H1 (cell line): ENCODE results near the gene CCNC. TPM values are rescaled to one million over a fixed set of nuclear protein-coding genes. Genes with fewer than 3 reads are reported as not detected.

ENCODE experiments used
- CTCF ChIA-PET: fragments of 300-600 bp; sonication (Branson Sonifier 250); formaldehyde crosslinking; loops from one replicate; lab custom pipeline; 2021; ENCODE audit not compliant: partially characterized antibody; lab: Charles Lee
- POLR2A ChIA-PET: fragments of 300-600 bp; sonication (Branson Sonifier 250); formaldehyde crosslinking; loops from one replicate; lab custom pipeline; 2021; ENCODE audit warnings: inconsistent platforms; ENCODE audit not compliant: partially characterized antibody; lab: Charles Lee
- DNase-seq, 2 experiments: peaks; one replicate each; pipeline versions ENCODE4 v3.0.0 to v3.0.0-alpha.2; 2010 to 2022; ENCODE audit warnings: low spot score in 2 of 2, low read depth in 1 of 2, mixed read lengths in 1 of 2
- FAIRE-seq: peaks from 2 replicates; lab custom pipeline; 2011; peaks lifted over from hg19 to GRCh38; lab: Jason Lieb, UNC
- H2AFZ ChIP-seq: 2 replicates; pipeline ENCODE4 v1.8.1; 2012; ENCODE audit warnings: low read length, inconsistent platforms
- H2AK5ac ChIP-seq: 2 replicates; pipeline ENCODE4 v1.6.1; 2013; ENCODE audit warnings: low read depth, low read length
- H2BK120ac ChIP-seq: replicated peaks from 2 replicates; pipeline ENCODE3; 2013; ENCODE audit warnings: low read depth, low read length, inconsistent platforms
- H2BK12ac ChIP-seq: 2 replicates; pipeline ENCODE4 v1.6.1; 2013; ENCODE audit warnings: low read depth, low read length
- H2BK15ac ChIP-seq: 2 replicates; pipeline ENCODE4 v1.6.1; 2013; ENCODE audit warnings: low read length
- H2BK20ac ChIP-seq: 2 replicates; pipeline ENCODE4 v1.6.1; 2013; ENCODE audit warnings: low read length
- H2BK5ac ChIP-seq: 2 replicates; pipeline ENCODE4 v1.6.1; 2013; ENCODE audit warnings: low read depth, low read length
- H3K14ac ChIP-seq: 2 replicates; pipeline ENCODE4 v1.6.1; 2013; ENCODE audit warnings: inconsistent platforms; ENCODE audit not compliant: insufficient read length
- H3K18ac ChIP-seq: 2 replicates; pipeline ENCODE4 v1.6.1; 2013; ENCODE audit warnings: low read length; ENCODE audit errors: extremely low read depth
- H3K23ac ChIP-seq: 2 replicates; pipeline ENCODE4 v1.6.1; 2013; ENCODE audit warnings: inconsistent platforms; ENCODE audit not compliant: insufficient read length
- H3K23me2 ChIP-seq: 2 replicates; pipeline ENCODE4 v1.6.1; 2013; ENCODE audit warnings: low read depth, low read length
- H3K27ac ChIP-seq: 2 replicates; pipeline ENCODE4 v1.6.1; 2011; ENCODE audit warnings: low read depth, low read length, inconsistent platforms
- H3K27me3 ChIP-seq, 4 experiments: replicated peaks in 1 of 4; 1 replicate in 1 of 4; 2 replicates in 3 of 4; pipeline versions ENCODE4 v1.6.1 to v1.8.1; 2011 to 2013; ENCODE audit warnings: low read length in 3 of 4, mild to moderate bottlenecking in 3 of 4, inconsistent platforms in 2 of 4, mixed read lengths in 2 of 4, moderate library complexity in 1 of 4; ENCODE audit not compliant: control insufficient read depth in 3 of 4, insufficient read depth in 3 of 4; ENCODE audit errors: extremely low read depth in 1 of 4
- H3K36me3 ChIP-seq, 4 experiments: 2 replicates each; pipeline versions ENCODE4 v1.6.1 to v1.8.1; 2011 to 2013; ENCODE audit warnings: mild to moderate bottlenecking in 4 of 4, low read length in 3 of 4, moderate library complexity in 2 of 4, control low read depth in 1 of 4, inconsistent platforms in 1 of 4; ENCODE audit not compliant: insufficient read depth in 4 of 4, control insufficient read depth in 2 of 4
- H3K4ac ChIP-seq: replicated peaks from 2 replicates; pipeline ENCODE3; 2013; ENCODE audit warnings: low read length, low read depth, mixed read lengths, inconsistent platforms; ENCODE audit not compliant: insufficient read length
- H3K4me1 ChIP-seq, 4 experiments: replicated peaks in 1 of 4; 1 replicate in 1 of 4; 2 replicates in 3 of 4; pipeline versions ENCODE4 v1.6.1 to v1.8.1; 2011 to 2013; ENCODE audit warnings: low read length in 3 of 4, inconsistent platforms in 2 of 4, mixed read lengths in 1 of 4; ENCODE audit not compliant: insufficient read depth in 4 of 4, control insufficient read depth in 3 of 4
- H3K4me2 ChIP-seq, 2 experiments: 2 replicates each; pipeline versions ENCODE4 v1.6.1 to v1.8.1; 2011 to 2013; ENCODE audit warnings: low read depth in 2 of 2, low read length in 2 of 2, control low read depth in 1 of 2, inconsistent platforms in 1 of 2, mild to moderate bottlenecking in 1 of 2; ENCODE audit not compliant: insufficient read depth in 1 of 2
- H3K4me3 ChIP-seq, 4 experiments: fragments of 200-600, 300-600 bp in 1 of 4; sonication (generic), shearing (Covaris generic), sonication (Bioruptor Twin) in 1 of 4; 2 replicates each; pipeline versions ENCODE4 v1.5.1 to v1.8.1; 2011 to 2016; ENCODE audit warnings: low read length in 4 of 4, low read depth in 3 of 4, control low read depth in 2 of 4, inconsistent platforms in 2 of 4, mild to moderate bottlenecking in 2 of 4, mixed read lengths in 1 of 4, moderate library complexity in 1 of 4; ENCODE audit not compliant: insufficient read depth in 2 of 4; ENCODE audit errors: extremely low read depth in 1 of 4
- H3K56ac ChIP-seq: replicated peaks from 2 replicates; pipeline ENCODE3; 2013; ENCODE audit warnings: low read depth, mild to moderate bottlenecking, mixed read lengths, low read length, inconsistent platforms; ENCODE audit not compliant: insufficient read length
- H3K79me1 ChIP-seq: 2 replicates; pipeline ENCODE4 v1.6.1; 2013; ENCODE audit warnings: low read depth, low read length, control low read depth
- H3K79me2 ChIP-seq, 2 experiments: 2 replicates each; pipeline versions ENCODE4 v1.6.1 to v1.8.1; 2012 to 2013; ENCODE audit warnings: low read length in 2 of 2, mild to moderate bottlenecking in 2 of 2, inconsistent platforms in 1 of 2; ENCODE audit not compliant: insufficient read depth in 2 of 2, control insufficient read depth in 1 of 2
- H3K9ac ChIP-seq, 4 experiments: replicated peaks in 1 of 4; 1 replicate in 1 of 4; 2 replicates in 3 of 4; pipeline versions ENCODE4 v1.6.1 to v1.8.1; 2011 to 2013; ENCODE audit warnings: low read depth in 3 of 4, low read length in 3 of 4, control low read depth in 2 of 4, mild to moderate bottlenecking in 2 of 4, moderate library complexity in 2 of 4, inconsistent platforms in 1 of 4; ENCODE audit errors: extremely low read depth in 1 of 4
- H3K9me3 ChIP-seq, 2 experiments: 2 replicates each; pipeline versions ENCODE4 v1.6.1 to v1.8.1; 2012 to 2013; ENCODE audit warnings: mild to moderate bottlenecking in 2 of 2, moderate library complexity in 2 of 2, control low read depth in 1 of 2, inconsistent platforms in 1 of 2, low read depth in 1 of 2, low read length in 1 of 2, mixed read lengths in 1 of 2; ENCODE audit not compliant: insufficient read depth in 2 of 2
- H4K20me1 ChIP-seq, 2 experiments: replicated peaks in 1 of 2; 2 replicates each; pipeline versions ENCODE3 to v1.8.1; 2011 to 2013; ENCODE audit warnings: inconsistent platforms in 2 of 2, low read length in 2 of 2, mild to moderate bottlenecking in 1 of 2; ENCODE audit not compliant: insufficient read depth in 2 of 2, control insufficient read depth in 1 of 2
- H4K5ac ChIP-seq: 2 replicates; pipeline ENCODE4 v1.6.1; 2013; ENCODE audit warnings: low read length, low read depth, mixed read lengths, inconsistent platforms; ENCODE audit not compliant: insufficient read length
- H4K8ac ChIP-seq: 2 replicates; pipeline ENCODE4 v1.8.0; 2013; ENCODE audit warnings: mild to moderate bottlenecking, moderate library complexity, low read length, inconsistent platforms; ENCODE audit not compliant: insufficient read depth; ENCODE audit errors: extremely low read depth
- H4K91ac ChIP-seq: replicated peaks from 2 replicates; pipeline ENCODE3; 2013; ENCODE audit warnings: low read length, mixed read lengths, inconsistent platforms; ENCODE audit not compliant: insufficient read length
- JUN ChIP-seq: IDR thresholded peaks from 2 replicates; pipeline ENCODE4 v1.6.1; 2011; ENCODE audit warnings: low read depth, mild to moderate bottlenecking, improper control_type of control experiment, low read length
- TCF12 ChIP-seq: IDR thresholded peaks from 2 replicates; pipeline ENCODE4 v1.6.1; 2011; ENCODE audit warnings: low read depth, mild to moderate bottlenecking, low read length
- WGBS, 2 experiments: shearing (Covaris generic) in 1 of 2; methylation state at CpG; one replicate each; pipeline versions ENCODE4 v1.1.6 to v1.1.7; 2013 to 2015; ENCODE audit warnings: low lambda C conversion rate in 2 of 2, mixed read lengths in 2 of 2, inconsistent platforms in 1 of 2, low coverage in 1 of 2, missing lambda C conversion rate in 1 of 2; ENCODE audit not compliant: insufficient replicate concordance in 2 of 2, insufficient coverage in 1 of 2, insufficient read length in 1 of 2; ENCODE audit errors: extremely low coverage in 1 of 2, missing lambda C conversion rate in 1 of 2; 5-methylcytosine and 5-hydroxymethylcytosine counted together
- polyA plus RNA-seq, 7 experiments: library from polyadenylated mRNA; depleted of rRNA in 3 of 7; stranded (reverse) in 5 of 7; unstranded in 2 of 7; fragments of >200 nt in 5 of 7; fragments of 200-250 nt in 2 of 7; gene quantifications; 1 replicate in 5 of 7; 2 replicates in 1 of 7; 4 replicates in 1 of 7; pipeline versions ENCODE4 v1.2.1 to v1.2.3, GENCODE V29; 2011 to 2013; ENCODE audit warnings: missing spikeins in 2 of 7, mixed read lengths in 2 of 7
- total RNA-seq: library from RNA; stranded (reverse); fragmentation: NEBNext Ultra II Directional; extraction: Animal tissue kit (Norgen Biotek cat#: 25700); gene quantifications from 2 replicates; pipeline ENCODE4 v1.2.1, GENCODE V29; 2021

Gene CCNC
- total and polyA plus RNA-seq, 2 of the 8 experiments (the other 6 are each of a cell fraction or from before 2014, with no cell fraction given): 45.4 to 107 TPM

- no peaks in the 10 kb centered on the region for H4K20me1 ChIP-seq
- H3K27me3 ChIP-seq: no peaks in the 10 kb centered on the region
- no peak overlapping the region for H3K4me3 ChIP-seq
- WGBS, 2 experiments: 90% methylated on average over 3 of the region's 3 CpGs; no CpG with 5 or more reads in 1 of the 2 experiments
- no peaks in the 10 kb centered on the region; the same call in 1 of the 2 replicates for H3K79me1 ChIP-seq
- no peak overlapping the region for H3K18ac ChIP-seq
- H4K91ac ChIP-seq: no peak overlapping the region
- no peak overlapping the region for H3K4ac ChIP-seq
- H3K23me2 ChIP-seq: no peaks in the 10 kb centered on the region
- POLR2A ChIA-PET: interaction anchor here (0.6 to 1.3 kb wide), 2 partner anchors 12 to 36 kb away, joined by 3 to 5 read pairs; partner anchors contain the start of gene USP45
- H2BK120ac ChIP-seq: no peak overlapping the region
- H2BK5ac ChIP-seq: no peak overlapping the region
- H3K4me1 ChIP-seq: no peaks in the 10 kb centered on the region
- no peak for FAIRE-seq
- H3K14ac ChIP-seq: no peak overlapping the region
- TF ChIP-seq TCF12 (no peak), JUN (no peak)
- no peak overlapping the region for H2BK15ac ChIP-seq
- H2BK12ac ChIP-seq: no peak overlapping the region
- no peak overlapping the region for H3K4me2 ChIP-seq
- H2AFZ ChIP-seq: no peak overlapping the region
- no peak overlapping the region for H3K9ac ChIP-seq
- H2BK20ac ChIP-seq: no peak overlapping the region
- no peak overlapping the region for H4K5ac ChIP-seq
- no peak overlapping the region for H3K27ac ChIP-seq
- no peak for DNase-seq
- CTCF ChIA-PET: no interaction called here
- no peak overlapping the region for H2AK5ac ChIP-seq
- H3K9me3 ChIP-seq: no peaks in the 10 kb centered on the region
- no peak overlapping the region for H3K56ac ChIP-seq
- no peak overlapping the region for H3K23ac ChIP-seq
- H3K36me3 ChIP-seq: peaks cover 9 to 56% (median 24%) of the 10 kb centered on the region in 4 experiments
- no peaks in the 10 kb centered on the region for H3K79me2 ChIP-seq
- no peak overlapping the region for H4K8ac ChIP-seq
Measured at GRCh38 chr6:99550046-99550748, 18.3 kb downstream of the CCNC start.
